ENCODE data around the gene PITHD1.
A peak's percentile ranks its signal among the peaks of the same experiment; 100 is the strongest.
"Not testable (repeated sequence)": the region's sequence is repeated elsewhere in the genome, so short reads cannot be mapped to it uniquely, and the experiment has no call there.

The PITHD1 gene

GRCh38 chr1:23777979-23778814 lies at the start of gene PITHD1:
TSS of gene PITHD1 (plus strand) at chr1:23778418. CDS start at chr1:23778516, 98 bp downstream.
- DNase-seq = peak; percentile 77

GRCh38 chr1:23732363-23733224 lies 45.6 kb upstream of the PITHD1 start:
- DNase-seq = peak; percentile 40

GRCh38 chr1:23733281-23733680 lies 44.9 kb upstream of the PITHD1 start:
- not testable (repeated sequence) for DNase-seq

- no peak for DNase-seq
These were observed 41.6 kb upstream of the PITHD1 start for GRCh38 chr1:23736437-23737134.

DNA sequence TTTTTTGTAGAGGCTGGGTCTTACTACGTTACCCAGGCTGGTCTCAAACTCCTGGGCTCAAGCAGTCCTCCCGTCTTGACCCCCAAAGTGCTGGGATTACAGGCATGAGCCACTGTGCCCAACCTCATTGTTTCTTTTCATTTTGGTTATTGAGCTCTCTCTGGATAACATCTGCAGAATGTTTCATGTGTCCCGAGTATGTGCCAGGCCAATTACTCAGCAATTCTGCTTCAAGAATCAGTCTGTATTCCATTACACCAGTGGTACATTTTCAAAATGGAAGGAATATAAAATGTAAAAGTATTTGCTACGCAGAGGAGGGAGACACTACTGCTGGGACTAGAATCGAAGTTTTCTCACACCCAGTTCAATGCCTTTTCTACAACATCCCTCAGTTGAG lies 36.6 kb upstream of the PITHD1 start:
- no peak for DNase-seq

- peak; percentile 12 for DNase-seq
These were observed 35.4 kb upstream of the PITHD1 start for GRCh38 chr1:23742670-23743286.

GRCh38 chr1:23743287-23744152 lies 34.7 kb upstream of the PITHD1 start, which contains the start of gene ELOA:
TSS of gene ELOA (plus strand) at chr1:23743471. CDS start at chr1:23743504, 33 bp downstream.
- DNase-seq = peak; percentile 58

- DNase-seq = peak; percentile 40
These were observed 32.7 kb upstream of the PITHD1 start for GRCh38 chr1:23745515-23745914.

- no peak for DNase-seq
These were observed 30.2 kb upstream of the PITHD1 start for GRCh38 chr1:23748016-23748415.

- DNase-seq = peak; percentile 43
These were observed 27.0 kb upstream of the PITHD1 start for GRCh38 chr1:23751050-23751814.

DNA sequence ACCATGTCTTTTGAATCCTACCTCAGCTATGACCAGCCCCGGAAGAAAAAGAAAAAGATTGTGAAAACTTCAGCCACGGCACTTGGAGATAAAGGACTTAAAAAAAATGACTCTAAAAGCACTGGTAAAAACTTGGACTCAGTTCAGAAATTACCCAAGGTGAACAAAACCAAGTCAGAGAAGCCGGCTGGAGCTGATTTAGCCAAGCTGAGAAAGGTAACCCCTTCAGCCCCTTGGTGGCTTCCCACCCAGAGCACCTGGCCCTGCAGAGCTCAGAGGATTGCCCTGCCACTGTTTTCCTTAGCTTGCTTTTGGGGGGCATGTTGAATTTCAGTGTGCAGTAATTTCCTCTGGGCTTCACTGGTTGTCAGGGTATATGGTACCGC lies 26.4 kb upstream of the PITHD1 start:
- no peak for DNase-seq

GRCh38 chr1:23752909-23753308 lies 25.3 kb upstream of the PITHD1 start:
- DNase-seq = no peak

DNA sequence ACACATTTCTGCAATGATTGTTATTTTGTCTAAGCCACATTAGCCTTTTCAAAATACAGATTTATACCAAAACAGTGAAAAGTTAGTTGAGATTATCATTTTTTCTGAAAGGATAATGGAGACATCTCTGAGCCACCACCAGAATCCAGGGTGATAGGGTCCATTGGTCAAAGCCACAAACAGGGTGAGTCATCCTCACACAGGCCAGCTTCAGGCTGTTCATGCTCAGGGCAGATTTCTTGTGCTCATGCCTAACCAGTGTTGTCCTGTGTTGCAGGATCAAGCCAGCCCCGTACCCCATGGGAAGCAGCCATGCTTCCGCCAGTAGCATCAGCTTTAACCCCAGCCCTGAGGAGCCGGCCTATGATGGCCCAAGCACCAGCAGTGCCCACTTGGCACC lies 21.5 kb upstream of the PITHD1 start:
- peak; percentile 17 for DNase-seq

GRCh38 chr1:23757812-23758211 lies 20.4 kb upstream of the PITHD1 start:
- no peak for DNase-seq

DNA sequence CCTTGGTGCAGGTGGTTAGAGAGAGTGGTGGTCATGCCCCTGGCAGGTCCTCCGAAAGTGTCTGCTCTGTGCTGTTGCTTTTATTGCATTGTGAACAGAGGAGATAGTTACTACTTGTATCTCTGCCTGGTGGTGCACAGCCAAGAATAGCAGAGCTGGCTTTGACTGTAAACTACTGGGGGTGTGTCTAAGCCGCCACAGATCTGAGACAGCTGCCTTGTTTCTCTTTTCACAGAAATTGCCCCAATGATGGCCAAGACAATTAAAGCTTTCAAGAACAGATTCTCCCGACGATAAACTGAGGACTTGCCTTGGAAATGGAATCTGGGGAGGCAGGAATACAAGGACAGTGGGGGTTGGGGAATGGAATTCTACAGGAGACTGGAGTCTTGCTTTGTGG lies 18.9 kb upstream of the PITHD1 start:
- DNase-seq = no peak

DNA sequence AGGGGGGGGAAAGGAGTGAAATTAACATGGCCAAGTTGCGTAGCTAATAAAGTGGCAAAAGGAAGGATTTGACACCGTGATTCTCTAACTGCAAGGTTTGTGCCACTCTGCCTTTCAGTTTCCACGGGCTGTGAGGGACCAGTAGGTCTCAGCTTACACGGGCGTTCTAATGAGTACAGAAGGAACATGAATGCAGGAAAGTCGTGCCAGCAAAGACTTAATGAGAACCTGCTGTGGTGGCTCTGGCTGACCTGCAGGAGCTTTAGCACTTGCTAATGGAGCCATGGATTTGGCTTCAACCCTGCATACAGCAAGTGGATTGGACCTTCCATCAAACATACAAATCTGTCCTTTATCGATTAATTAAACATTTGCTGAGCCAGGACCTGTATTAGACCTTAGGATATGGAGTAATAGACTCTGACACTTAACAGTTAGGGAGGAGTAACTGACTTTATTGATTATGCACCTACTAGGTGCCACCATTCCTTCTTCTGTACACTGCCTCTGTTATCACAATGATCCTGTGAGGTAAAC lies 15.1 kb upstream of the PITHD1 start:
- DNase-seq = no peak

DNA sequence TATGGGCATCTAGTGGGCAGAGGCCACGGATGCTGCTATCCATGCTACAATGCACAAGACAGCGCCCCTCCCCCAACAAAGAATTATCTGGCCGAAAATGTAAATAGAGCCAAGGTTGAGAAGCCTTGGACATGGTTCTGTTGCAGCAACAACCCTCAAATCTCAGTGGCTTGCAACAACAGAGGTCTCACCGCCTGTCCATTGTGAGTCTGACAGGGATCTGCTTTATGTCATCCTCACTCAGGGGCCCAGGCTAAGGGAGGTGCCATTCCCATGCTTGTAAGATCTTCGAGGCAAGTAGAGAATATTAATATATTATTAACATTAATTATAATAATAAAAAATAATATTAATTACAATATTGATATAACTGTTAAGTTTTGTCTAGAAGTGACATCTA lies 9.5 kb upstream of the PITHD1 start:
- DNase-seq = no peak

DNA sequence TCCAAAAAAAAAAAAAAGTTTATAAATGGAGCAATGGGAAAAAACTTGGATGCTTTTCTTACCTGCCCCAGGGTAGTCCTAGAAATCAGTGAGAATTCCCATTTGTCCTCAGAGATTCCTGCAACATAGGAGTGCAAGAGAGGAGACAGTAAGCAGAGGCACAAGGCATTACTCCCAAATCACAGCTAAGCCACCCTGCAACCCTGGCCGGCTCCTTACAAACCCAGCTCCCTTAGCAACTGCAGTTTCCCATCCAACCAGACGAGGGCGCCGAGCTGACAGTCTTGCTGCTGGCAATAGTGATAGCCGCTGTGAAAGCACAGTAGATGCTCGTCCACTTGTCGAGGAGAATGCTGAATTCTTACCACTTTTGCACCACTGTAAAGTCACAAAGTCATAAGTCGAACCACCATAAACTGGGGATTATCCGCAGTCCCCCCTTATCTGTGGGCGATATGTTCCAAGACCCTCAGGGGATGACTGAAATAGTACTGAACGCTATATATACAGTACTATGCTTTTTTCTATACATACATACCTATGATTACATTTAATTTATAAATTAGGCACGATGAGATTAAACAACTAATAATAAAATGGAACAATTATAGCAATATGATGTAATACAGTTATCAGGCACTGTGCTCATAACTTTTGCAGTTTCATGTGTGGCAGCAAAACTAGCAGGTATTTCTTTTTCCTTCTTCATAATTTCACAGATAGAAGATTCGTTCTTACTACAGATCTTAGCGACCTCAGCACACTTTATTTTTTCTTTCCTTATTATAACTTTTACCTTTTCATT lies 6.0 kb upstream of the PITHD1 start:
- peak; percentile 73 for DNase-seq

DNA sequence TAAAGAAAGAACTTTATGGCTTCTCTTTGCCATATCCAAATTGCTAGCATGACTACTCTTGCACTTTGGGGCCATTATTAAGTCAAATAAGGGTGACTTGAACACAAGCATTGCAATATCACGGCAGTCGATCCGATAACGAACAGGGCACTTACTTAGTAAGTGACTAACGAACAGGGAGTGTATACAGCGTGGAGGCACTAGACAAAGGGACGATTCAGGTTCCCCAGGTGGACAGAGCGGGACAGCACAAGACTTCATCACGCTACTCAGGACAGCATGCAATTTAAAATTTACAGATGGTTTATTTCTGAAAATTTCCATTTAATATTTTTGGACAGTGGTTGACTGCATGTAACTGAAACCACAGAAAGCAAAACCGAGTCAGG lies 5.4 kb upstream of the PITHD1 start:
- no peak for DNase-seq

Measured in fibroblast of upper back skin (primary cell).